Testis (tissue), 2 donors: ENCODE results near the gene DHX16.

Source experiments
- CTCF ChIP-seq, 3 experiments: fragments of 450-650 bp in 2 of 3; fragments of 200-600 bp in 1 of 3; sonication (generic) in 1 of 3; IDR thresholded peaks; one replicate each; pipeline ENCODE4 v1.5.1; 2016 to 2019; ENCODE audit warnings: antibody characterized with exemption in 3 of 3, mild to moderate bottlenecking in 2 of 3, moderate library complexity in 1 of 3
- POLR2A ChIP-seq: fragments of 450-650 bp; IDR thresholded peaks from one replicate; pipeline ENCODE4 v1.6.1; 2017; ENCODE audit warnings: antibody characterized with exemption, mild to moderate bottlenecking, moderate library complexity

- no peak for TF ChIP-seq CTCF (IDR thresholded peaks at IDR 0.05)
- TF ChIP-seq POLR2A: no peak
These were observed 55.1 kb downstream of the DHX16 start, which contains the start of gene MRPS18B for GRCh38 chr6:30617565-30618269.
